ELR (cell line): ENCODE measurements around the gene RRM1.
"Not testable (repeated sequence)": the region's sequence is repeated elsewhere in the genome, so short reads cannot be mapped to it uniquely, and the experiment has no call there.

Experiments
- DNase-seq: peaks from one replicate; pipeline ENCODE4 v3.0.0-alpha.2; 2015; ENCODE audit warnings: low read depth

The RRM1 gene

DNA sequence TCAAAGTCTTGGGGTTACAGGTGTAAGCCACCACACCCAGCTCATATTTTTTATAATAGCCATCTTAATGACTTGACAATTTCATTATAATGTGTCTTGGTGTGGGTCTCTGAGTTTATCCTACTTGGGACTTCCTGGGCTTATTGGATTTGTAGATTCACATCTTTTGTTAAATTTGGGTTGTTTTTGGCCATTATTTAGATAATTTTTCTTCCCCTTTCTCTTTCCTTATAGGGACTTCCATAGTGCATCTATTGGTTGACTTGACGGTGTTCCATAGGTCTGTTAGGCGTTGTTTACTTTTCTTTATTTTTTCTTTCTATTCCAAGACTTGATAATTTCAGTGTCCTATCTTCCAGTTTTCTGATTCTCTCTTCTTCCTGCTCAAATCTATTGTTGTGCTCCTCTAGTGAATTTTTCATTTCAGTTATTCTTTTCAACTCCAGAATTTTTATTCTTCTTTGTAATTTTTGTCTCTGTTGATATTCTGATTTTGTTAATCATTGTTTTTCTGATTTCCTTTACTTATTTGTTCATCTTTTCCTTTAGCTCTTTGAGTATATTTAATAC, 45.6 kb downstream of the RRM1 start:
- no peak for DNase-seq

DNA sequence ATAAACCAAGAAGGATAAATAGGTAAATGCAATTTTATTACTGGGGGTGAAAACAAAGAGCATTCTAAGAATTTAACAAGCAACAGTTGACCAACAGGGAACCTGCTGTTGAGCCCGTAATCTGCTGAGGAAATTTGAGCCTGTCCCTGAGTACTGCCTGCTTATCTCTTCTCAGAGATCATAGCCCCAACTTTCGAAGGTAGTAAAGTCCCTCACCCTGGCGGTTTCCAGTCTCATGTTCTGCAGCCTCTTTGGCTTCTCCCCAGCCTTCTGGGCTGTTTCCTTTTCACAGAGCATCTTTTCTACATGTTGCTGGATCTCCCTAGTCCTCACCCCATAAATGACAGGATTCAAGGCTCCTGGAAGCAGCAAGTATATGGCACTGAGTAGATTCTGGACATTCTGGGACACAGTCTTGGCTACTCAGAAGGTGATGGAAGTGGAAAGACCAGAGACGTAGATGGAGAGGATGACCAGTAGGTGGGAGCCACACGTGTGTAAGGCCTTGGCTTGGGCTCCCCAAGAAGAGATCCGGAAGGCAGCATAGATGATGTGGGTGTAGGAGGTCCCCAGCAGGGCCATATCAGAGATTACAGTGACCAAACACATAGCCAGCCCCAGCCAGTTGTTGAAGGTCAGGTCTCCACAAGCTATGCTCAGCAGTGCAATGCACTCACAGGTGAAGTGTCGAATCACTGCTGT, 51.6 kb downstream of the RRM1 start:
- DNase-seq, result no peak

DNA sequence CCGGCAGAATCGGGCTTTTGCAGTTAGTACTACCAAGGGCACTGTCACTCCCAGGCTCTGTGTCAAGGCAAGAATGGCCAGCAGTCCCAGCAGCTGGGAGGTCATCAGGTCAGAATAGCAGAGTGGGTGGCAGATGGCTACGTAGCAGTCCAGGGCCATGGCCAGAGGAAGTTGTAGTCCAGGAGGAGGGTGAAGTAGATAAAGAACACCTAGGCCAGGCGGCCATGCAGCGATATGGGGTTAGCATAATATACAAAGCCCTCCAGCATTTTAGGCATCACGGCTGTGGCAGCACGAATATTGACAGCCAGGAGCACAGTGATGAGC, 52.1 kb downstream of the RRM1 start:
- DNase-seq, result no peak

DNA sequence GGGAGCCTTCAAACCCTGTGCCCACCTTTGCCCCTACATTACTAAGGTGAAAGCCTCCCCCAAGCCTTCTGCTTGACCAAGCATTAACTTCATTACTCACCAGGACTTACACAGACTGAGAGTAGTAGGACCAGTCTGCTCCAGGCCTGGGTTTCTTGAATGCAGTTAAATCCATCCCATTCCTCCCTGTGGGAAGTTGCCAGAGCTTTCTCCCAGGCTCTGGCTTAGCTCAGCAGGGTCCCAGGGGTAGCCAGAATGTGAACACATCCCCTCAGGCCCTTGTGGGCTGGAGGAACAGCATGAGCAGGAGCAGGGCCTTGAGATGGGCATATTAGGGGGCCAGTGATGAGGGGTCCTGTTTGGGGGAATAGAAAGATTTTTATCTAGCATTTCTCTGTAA, 59.9 kb downstream of the RRM1 start:
- DNase-seq, result no peak

DNA sequence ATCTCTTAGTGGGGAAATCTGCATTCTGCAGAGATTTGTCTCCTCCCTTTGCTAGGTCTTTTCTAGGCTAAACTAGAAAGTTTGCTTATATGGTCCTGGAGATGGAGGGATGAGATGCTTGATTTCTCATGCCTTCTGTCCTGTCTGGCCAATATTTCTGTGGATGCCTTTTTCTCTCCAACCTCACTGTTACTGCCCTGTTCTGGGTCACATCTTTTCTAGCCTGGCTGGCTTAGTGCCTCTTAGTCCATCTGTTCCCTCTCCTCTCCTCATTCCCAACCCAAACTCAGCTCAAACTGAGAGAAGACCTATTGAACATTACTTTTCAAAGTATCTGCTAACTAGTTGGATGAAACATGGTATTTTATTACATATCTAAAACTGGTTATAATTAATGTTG, 62.0 kb downstream of the RRM1 start:
- no peak for DNase-seq

DNA sequence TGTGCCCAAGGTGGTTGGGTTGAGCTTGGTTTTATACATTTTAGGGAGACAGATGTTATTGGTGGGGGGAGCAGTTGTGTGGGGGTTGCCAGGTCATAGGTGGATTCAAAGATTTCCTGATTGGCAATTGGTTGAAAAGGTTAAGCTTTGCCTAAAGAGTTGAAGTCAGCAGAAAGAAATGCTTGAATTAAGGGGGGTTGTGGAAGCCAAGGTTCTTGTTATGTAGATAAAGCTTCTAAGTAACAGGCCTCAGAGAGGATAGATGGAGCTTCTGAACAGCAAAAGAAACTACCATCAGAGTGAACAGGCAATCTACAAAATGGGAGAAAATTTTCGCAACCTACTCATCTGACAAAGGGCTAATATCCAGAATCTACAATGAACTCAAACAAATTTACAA, 64.2 kb downstream of the RRM1 start:
- not testable (repeated sequence) for DNase-seq

DNA sequence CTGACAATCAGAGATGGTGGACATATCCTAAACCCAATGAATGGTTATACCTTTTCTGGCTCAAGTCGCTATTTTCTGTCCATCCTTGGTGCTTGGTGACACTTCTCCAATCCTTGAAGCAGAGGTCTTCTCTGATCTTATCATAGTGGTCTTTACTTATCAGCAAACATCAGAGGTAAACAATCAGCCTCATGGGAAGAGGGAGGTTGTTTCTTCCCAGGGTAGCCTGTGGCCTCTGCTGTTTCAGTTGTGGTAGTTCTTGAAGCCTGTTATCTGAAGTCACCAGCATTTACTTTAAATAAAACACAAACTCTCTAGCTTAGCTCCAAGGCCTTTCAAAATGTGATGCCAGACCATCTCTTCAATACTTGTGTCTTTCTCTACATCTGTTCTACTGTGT, 66.7 kb downstream of the RRM1 start:
- DNase-seq, result no peak

DNA sequence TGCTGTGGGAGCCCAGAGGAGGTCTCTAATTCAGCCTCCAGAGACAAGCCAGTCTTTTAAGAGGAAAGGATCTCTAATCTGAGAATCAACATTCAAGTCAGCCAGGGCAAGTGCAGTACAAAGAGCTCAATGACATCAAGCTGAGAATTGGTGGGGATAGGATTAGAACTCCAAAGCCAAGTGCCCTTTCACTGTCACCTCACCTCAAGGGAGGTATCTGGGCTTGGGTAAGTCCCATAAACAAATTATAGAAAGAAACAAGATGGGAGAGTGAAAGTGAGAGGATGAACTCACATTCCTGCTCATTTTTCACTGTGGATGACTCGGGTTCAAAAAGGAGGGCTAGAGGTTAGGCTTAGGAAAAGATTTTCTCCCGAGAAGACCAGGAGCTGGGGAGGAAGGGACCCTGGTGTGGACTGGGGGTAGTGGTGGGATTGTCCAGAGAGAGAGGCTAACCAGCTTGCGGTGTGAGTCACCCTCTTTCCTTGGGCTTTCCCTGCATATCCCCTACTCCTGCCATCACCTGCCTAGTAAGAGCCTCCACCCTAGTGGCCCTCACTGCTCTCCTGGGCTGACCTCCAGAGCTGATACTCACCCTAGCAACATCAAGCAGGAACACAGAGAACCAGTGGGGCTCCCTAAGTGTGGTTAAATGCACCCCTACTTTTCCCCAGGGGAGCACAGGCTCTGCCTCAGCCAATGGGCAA, 70.4 kb downstream of the RRM1 start:
- DNase-seq, result no peak

DNA sequence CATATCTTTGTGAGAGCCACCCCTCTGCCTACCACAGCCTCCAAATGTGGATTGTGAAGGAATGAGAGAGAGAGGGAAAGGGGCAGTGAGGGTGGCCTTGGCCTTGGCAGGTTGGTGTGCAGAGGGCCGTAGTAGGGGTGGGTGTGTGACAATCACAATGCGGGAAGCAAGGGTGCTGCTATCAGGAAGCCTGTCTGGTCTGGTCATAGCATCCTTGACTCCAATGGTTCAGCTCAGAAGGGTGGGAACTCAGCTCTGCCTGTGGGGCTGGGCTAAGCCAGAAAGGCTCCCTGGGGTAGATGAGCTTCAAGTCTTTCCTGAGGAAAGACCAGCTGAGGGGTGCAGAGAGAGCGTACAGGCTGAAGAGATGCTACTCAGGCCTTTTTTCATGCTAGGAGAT, 72.7 kb downstream of the RRM1 start:
- no peak for DNase-seq

DNA sequence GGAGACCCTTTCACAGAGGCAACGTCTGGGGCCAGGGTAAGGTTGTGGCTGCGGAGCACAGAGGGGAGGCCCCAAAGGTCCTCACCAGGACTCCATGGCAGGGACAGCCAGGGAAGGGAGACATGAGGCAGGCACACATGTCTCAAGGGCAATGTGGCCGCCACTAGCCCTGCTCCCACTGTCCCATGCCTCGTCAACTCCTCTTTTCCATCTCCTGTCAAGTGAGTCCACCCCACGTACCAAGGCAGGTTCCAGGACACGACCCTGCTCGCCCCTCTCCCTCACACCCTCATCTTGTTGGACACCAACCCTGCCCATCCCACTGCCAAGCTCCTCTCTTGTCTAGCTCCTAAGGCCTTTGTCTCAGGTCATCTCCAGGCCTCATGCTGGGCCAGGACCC, 73.2 kb downstream of the RRM1 start:
- DNase-seq, result no peak

DNA sequence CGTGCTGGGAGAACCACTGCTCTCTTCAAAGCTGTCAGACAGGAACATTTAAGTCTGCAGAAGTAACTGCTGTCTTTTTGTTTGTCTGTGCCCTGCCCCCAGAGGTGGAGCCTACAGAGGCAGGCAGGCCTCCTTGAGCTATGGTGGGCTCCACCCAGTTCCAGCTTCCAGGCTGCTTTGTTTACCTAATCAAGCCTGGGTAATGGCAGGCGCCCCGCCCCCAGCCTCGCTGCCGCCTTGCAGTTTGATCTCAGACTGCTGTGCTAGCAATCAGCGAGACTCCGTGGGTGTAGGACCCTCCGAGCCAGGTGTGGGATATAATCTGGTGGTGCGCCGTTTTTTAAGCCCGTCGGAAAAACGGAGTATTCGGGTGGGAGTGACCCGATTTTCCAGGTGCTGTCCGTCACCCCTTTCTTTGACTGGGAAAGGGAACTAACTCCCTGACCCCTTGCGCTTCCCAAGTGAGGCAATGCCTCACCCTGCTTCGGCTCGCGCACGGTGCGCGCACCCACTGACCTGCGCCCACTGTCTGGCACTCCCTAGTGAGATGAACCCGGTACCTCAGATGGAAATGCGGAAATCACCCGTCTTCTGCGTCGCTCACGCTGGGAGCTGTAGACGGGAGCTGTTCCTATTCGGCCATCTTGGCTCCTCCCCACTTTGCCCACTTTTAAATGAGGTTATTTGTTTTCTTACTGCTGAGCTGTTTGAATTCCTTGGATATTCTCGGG, 81.2 kb downstream of the RRM1 start:
- not testable (repeated sequence) for DNase-seq

DNA sequence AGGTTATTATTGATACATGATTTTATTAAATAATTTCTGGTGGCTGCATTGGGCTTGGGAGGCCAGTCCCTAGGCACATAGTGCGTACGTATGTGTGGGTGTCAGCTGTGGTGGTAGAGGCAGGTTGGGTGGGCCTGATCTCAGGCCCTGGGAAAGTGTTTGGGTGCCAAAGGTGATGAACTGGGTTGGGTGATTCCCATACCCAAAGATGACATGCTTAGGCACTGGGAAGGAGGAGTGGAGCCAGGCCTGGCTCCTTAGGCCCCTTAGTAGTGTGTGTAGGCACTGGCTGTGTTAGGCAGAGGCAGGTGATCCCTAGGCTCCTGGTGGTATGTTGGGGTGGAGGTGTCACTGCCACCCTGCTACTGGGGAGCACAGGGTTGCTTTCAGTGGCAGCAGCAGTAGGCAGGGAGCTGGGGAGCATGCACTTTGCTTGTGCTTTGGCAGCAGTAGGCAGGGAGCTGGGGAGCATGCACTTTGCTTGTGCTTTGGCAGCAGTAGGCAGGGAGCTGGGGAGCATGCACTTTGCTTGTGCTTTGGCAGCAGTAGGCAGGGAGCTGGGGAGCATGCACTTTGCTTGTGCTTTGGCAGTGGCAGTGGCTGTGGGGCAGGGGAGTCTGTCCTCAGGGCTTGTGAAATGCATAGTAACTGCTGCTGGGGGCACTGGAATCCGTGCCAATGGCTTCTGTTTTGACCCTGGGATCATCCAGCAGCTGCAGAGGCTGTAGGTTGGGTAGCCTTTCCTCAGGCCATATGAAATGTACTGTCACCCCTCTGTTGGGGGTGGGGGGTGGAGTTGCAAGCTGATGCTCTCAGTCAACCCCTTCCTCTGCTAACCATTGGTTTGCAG, 84.4 kb downstream of the RRM1 start:
- no peak for DNase-seq

DNA sequence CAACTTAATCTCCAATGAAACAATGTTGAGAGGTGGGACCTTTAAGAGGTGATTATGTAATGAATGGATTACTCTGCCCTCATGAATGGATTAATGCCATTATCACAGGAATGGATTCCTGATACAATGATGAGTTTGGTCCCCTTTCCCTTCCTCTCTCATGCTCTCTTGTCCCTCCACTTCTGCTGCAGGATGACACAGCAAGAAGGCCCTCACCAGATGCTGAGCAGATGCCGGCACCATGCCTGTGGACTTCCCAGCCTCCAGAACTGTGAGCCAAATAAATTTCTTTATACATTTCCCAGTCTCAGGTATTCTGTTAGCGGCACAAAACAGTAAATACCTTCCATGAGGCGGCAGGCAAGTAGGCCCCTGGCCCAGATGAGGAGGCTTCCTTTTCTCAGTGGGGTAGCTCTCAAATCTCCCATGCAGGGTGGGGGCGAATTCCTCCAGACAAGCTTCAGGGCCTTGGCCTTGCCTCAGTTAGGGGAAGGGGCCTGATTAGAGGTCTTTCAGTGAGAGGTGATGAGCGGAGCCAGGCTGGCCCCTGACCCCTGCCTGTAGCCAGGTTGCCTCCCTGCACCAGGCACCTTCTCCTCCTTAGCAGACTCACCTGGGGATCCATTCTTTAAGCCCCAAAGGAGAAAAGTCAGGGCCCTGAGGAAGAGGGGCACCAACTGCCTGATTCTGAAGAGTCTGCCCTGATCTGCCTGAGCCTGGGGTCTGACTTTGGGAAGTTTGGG, 86.0 kb downstream of the RRM1 start:
- no peak for DNase-seq

DNA sequence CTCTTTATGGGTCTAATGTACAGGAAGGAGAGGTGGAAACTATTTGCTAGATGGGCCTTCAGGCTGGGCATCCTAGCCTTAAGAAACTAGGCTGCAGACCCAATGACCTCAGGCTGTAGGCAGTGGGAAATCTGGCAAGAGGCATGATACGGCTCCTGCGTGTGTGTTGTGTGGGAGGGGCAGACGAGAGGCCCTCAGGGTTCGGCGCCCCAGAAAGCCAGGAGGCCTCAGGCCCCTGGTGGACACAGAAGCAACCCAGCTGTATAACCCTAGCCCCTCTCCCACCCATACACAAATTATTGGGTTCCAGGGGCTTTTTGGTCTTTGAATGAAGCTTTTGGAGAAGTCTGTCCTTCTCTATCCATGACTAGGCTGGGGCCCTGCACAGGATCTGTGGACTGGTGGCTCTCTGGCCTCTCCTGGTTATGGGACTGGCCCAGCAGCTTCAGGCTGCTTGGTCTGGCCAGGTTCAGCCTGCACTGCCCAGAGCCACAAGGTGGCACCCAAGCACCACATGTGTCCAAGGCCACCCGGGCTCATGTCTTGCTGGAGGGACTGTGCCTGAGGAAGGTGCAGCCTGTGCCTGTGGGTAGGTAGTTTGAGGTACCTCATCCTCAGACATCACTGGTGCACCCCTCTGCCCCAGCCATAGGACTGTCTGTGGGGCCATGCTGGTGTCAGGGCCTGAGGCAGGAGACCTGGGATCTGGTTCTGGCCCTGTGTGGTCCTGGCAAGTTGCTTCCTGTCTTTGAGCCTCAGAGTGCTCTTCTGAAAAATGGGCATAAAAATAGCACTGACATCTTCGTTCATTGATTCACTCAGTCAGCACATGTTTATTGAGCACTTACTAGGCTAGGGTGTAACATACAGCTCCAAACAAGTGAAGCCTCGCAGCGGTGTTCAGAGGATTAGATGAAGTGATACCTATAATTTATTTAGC, 87.5 kb downstream of the RRM1 start:
- DNase-seq, result peak; percentile 69

DNA sequence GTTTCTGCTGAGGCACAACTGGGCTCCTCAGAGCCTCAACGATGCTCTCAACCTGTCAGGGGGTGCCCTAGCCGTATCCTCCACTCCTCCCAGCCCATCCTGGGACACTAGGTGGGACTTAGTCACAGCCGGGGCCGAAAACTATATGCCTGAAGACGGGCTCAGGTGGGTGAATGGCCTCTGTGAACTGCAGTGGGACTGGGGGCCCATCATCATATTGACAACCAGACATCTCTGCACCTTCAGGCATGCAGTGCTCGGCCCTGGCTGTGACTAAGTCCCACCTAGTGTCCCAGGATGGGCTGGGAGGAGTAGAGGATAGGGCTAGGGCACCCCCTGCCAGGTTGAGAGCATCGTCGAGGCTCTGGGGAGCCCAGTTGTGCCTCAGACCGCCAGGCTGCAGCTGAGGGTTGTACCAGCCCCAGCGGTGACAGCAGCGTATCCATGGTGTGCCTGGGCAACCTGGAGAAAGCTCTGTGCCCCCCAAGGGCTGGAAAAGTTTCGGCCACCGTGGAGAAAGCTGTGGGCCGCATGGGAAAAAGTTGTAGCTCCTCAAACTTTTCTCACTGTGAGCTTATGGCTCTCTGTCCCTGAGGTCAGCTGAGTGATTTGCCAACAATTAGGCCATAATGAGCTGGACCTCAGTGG, 88.9 kb downstream of the RRM1 start:
- DNase-seq, result no peak

DNA sequence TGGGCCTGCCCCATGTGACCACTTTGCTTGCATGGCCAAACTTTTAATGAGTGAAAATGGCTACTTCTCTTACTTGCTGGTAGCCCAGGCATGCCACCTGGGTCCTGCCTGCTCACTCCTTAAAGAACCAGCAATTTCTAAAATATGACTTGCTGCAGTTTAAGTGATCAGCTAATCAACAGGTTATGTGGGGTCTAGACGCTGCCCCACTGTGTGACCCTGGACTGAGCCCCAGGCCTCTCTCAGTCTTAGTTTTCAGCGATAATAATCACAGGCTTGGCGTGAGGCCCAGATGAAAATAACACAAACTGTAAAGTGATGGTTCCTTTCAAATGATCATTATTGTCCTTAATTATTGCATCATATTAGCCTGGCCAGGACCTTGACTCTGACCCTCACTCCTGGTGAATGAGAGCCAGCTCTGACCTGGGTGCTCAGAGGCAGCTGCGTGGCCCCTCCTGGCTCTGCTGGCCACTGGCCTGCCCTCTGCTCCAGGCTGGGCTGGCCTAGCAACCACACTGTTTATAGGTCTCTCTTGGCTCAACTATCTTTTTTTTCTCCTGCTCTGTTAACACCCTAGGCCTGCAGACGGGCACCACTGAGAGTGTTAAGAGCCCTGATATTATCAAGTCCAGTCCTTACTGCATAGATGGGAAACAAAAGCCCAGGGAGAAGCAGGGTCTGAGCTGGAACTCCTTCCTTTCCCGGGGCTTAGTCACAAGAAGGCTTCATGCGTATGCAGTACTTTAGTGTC, 89.7 kb downstream of the RRM1 start:
- no peak for DNase-seq

DNA sequence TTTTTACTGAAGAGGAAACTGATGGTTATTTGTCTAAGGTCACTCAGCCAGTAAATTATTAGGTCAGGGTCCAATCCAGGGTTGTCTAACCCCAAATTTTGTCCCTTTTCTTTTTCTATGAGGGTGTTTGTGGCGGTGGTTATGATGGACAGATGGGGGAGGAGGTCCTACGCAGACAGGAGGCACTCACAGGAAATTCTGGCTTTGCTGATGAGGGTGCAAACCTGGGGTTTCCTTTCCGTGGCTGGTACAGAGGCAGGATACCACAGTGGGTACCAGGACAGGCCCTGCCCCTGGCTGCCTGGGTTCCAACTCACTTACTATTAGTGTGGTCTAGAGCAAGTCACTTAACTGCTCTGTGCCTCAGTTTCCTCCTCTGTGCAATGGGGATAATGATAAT, 91.0 kb downstream of the RRM1 start:
- no peak for DNase-seq

DNA sequence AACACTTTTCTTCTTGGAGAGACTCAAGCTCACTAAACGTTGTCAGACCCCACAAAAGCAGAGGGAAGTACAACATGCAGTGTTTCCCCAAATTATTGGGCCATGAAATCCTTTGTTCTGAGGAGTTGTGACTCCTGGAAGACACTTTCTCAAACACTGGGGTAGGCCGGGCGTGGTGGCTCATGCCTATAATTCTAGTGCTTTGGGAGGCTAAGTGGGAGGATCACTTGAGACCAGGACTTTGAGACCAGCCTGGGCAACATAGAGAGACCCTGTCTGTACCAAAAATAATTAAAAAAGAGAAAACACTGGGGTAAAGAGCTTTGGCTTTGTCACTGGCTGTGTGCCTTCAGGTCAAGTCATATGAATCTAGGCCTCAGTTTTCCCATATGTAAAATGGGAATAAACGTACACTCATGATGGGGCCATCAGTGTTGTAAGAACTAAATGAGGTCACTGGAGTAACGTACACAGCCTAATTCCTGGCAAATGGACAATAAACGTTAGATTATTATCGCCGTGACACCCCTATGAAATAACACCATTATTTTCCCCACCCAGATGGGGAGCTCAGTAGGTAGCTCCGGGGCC, 92.0 kb downstream of the RRM1 start:
- no peak for DNase-seq
